Measurements from ENCODE around the gene GALNT2.

The GALNT2 gene

GRCh38 chr1:230032516-230033281 lies 34.3 kb upstream of the GALNT2 start:
- Histone ChIP-seq H3K4me3 (ENCODE audit: low read length) (no peak overlapping the region), H3K27me3 (ENCODE audit: insufficient read depth, low read length, poor library complexity) (no peaks in the 10 kb centered on the region), H2BK15ac (replicated peaks; ENCODE audit: low read depth) (no peak overlapping the region), H3K4ac (ENCODE audit: low read depth, low read length) (no peak overlapping the region), H3K36me3 (ENCODE audit: control insufficient read depth, insufficient read depth, low read length) (no peaks in the 10 kb centered on the region), H3K79me1 (ENCODE audit: low read length) (no peaks in the 10 kb centered on the region), H3K18ac (ENCODE audit: low read length) (no peak overlapping the region), H3K79me2 (ENCODE audit: control insufficient read depth, insufficient read depth, low read length) (no peaks in the 10 kb centered on the region), H2BK120ac (ENCODE audit: low read depth, low read length) (no peak overlapping the region), H3K4me1 (ENCODE audit: control insufficient read depth, low read depth, low read length) (no peaks in the 10 kb centered on the region), H3K56ac (ENCODE audit: low read length) (no peak overlapping the region), H3K4me2 (ENCODE audit: low read length) (no peak overlapping the region), H4K8ac (ENCODE audit: low read depth, low read length) (no peak overlapping the region), H3K27ac (ENCODE audit: low read depth, low read length) (no peak overlapping the region), H2AK5ac (ENCODE audit: low read length) (no peak overlapping the region), H3K23ac (ENCODE audit: low read length) (no peak overlapping the region), H2BK5ac (ENCODE audit: low read length) (no peak overlapping the region), H3K9ac (ENCODE audit: low read length) (no peak overlapping the region), H4K5ac (ENCODE audit: low read length) (no peak overlapping the region)
- DNase-seq, result no peak
- WGBS (ENCODE audit: extremely low coverage, insufficient coverage, low lambda C conversion rate), result no CpG with 5 or more reads among the region's 6 CpGs

- no peak overlapping the region for H2BK5ac ChIP-seq (ENCODE audit: low read length)
- no peak overlapping the region for H3K4me3 ChIP-seq (ENCODE audit: low read length)
- H3K36me3 ChIP-seq (ENCODE audit: control insufficient read depth, insufficient read depth, low read length), result no peaks in the 10 kb centered on the region
- no peak for DNase-seq
- H3K23ac ChIP-seq (ENCODE audit: low read length), result no peak overlapping the region
- H3K79me1 ChIP-seq (ENCODE audit: low read length), result no peaks in the 10 kb centered on the region
- H3K4ac ChIP-seq (ENCODE audit: low read depth, low read length), result no peak overlapping the region
- no peak overlapping the region for H3K9ac ChIP-seq (ENCODE audit: low read length)
- H2BK15ac ChIP-seq (replicated peaks; ENCODE audit: low read depth), result no peak overlapping the region
- WGBS (ENCODE audit: extremely low coverage, insufficient coverage, low lambda C conversion rate), result no CpG with 5 or more reads among the region's 3 CpGs
- H4K8ac ChIP-seq (ENCODE audit: low read depth, low read length), result no peak overlapping the region
- H3K27ac ChIP-seq (ENCODE audit: low read depth, low read length), result no peak overlapping the region
- no peaks in the 10 kb centered on the region for H3K27me3 ChIP-seq (ENCODE audit: insufficient read depth, low read length, poor library complexity)
- H3K18ac ChIP-seq (ENCODE audit: low read length), result no peak overlapping the region
- H4K5ac ChIP-seq (ENCODE audit: low read length), result no peak overlapping the region
- H3K79me2 ChIP-seq (ENCODE audit: control insufficient read depth, insufficient read depth, low read length), result no peaks in the 10 kb centered on the region
- H2AK5ac ChIP-seq (ENCODE audit: low read length), result no peak overlapping the region
- H2BK120ac ChIP-seq (ENCODE audit: low read depth, low read length), result no peak overlapping the region
- no peaks in the 10 kb centered on the region for H3K4me1 ChIP-seq (ENCODE audit: control insufficient read depth, low read depth, low read length)
- H3K56ac ChIP-seq (ENCODE audit: low read length), result no peak overlapping the region
- no peak overlapping the region for H3K4me2 ChIP-seq (ENCODE audit: low read length)
These were observed 29.8 kb upstream of the GALNT2 start for GRCh38 chr1:230037261-230037660.

- Histone ChIP-seq H2BK120ac (ENCODE audit: low read depth, low read length) (no peak overlapping the region), H3K27me3 (ENCODE audit: insufficient read depth, low read length, poor library complexity) (no peaks in the 10 kb centered on the region), H3K9ac (ENCODE audit: low read length) (no peak overlapping the region), H3K4me3 (ENCODE audit: low read length) (no peak overlapping the region), H4K8ac (ENCODE audit: low read depth, low read length) (no peak overlapping the region), H3K4ac (ENCODE audit: low read depth, low read length) (no peak overlapping the region), H3K27ac (ENCODE audit: low read depth, low read length) (no peak overlapping the region), H2BK15ac (replicated peaks; ENCODE audit: low read depth) (no peak overlapping the region), H3K79me1 (ENCODE audit: low read length) (no peaks in the 10 kb centered on the region), H4K5ac (ENCODE audit: low read length) (no peak overlapping the region), H3K79me2 (ENCODE audit: control insufficient read depth, insufficient read depth, low read length) (no peaks in the 10 kb centered on the region), H3K56ac (ENCODE audit: low read length) (no peak overlapping the region), H3K4me1 (ENCODE audit: control insufficient read depth, low read depth, low read length) (no peaks in the 10 kb centered on the region), H3K18ac (ENCODE audit: low read length) (no peak overlapping the region), H2BK5ac (ENCODE audit: low read length) (no peak overlapping the region), H3K4me2 (ENCODE audit: low read length) (no peak overlapping the region), H3K23ac (ENCODE audit: low read length) (no peak overlapping the region), H2AK5ac (ENCODE audit: low read length) (no peak overlapping the region), H3K36me3 (ENCODE audit: control insufficient read depth, insufficient read depth, low read length) (no peaks in the 10 kb centered on the region)
- WGBS (ENCODE audit: extremely low coverage, insufficient coverage, low lambda C conversion rate), result no CpG with 5 or more reads among the region's 10 CpGs
- DNase-seq, result no peak
These were observed 26.6 kb upstream of the GALNT2 start for GRCh38 chr1:230040440-230040839.

- Histone ChIP-seq H4K5ac (ENCODE audit: low read length) (no peak overlapping the region), H3K27me3 (ENCODE audit: insufficient read depth, low read length, poor library complexity) (no peaks in the 10 kb centered on the region), H3K79me1 (ENCODE audit: low read length) (no peaks in the 10 kb centered on the region), H3K79me2 (ENCODE audit: control insufficient read depth, insufficient read depth, low read length) (no peaks in the 10 kb centered on the region), H3K4me3 (ENCODE audit: low read length) (no peak overlapping the region), H3K4me1 (ENCODE audit: control insufficient read depth, low read depth, low read length) (no peaks in the 10 kb centered on the region), H2BK15ac (replicated peaks; ENCODE audit: low read depth) (no peak overlapping the region), H3K36me3 (ENCODE audit: control insufficient read depth, insufficient read depth, low read length) (no peaks in the 10 kb centered on the region), H4K8ac (ENCODE audit: low read depth, low read length) (no peak overlapping the region), H2BK120ac (ENCODE audit: low read depth, low read length) (no peak overlapping the region), H2BK5ac (ENCODE audit: low read length) (no peak overlapping the region), H3K4ac (ENCODE audit: low read depth, low read length) (no peak overlapping the region), H3K27ac (ENCODE audit: low read depth, low read length) (no peak overlapping the region), H3K18ac (ENCODE audit: low read length) (no peak overlapping the region), H3K23ac (ENCODE audit: low read length) (no peak overlapping the region), H3K56ac (ENCODE audit: low read length) (no peak overlapping the region), H3K4me2 (ENCODE audit: low read length) (no peak overlapping the region), H3K9ac (ENCODE audit: low read length) (no peak overlapping the region), H2AK5ac (ENCODE audit: low read length) (no peak overlapping the region)
- DNase-seq, result no peak
- no CpG with 5 or more reads among the region's 3 CpGs for WGBS (ENCODE audit: extremely low coverage, insufficient coverage, low lambda C conversion rate)
These were observed 24.0 kb upstream of the GALNT2 start for GRCh38 chr1:230043081-230043480.

- Histone ChIP-seq H4K8ac (ENCODE audit: low read depth, low read length) (no peak overlapping the region), H2BK15ac (replicated peaks; ENCODE audit: low read depth) (no peak overlapping the region), H4K5ac (ENCODE audit: low read length) (no peak overlapping the region), H3K27ac (ENCODE audit: low read depth, low read length) (no peak overlapping the region), H2AK5ac (ENCODE audit: low read length) (no peak overlapping the region), H3K4me2 (ENCODE audit: low read length) (no peak overlapping the region), H3K9ac (ENCODE audit: low read length) (no peak overlapping the region), H3K56ac (ENCODE audit: low read length) (no peak overlapping the region), H3K4ac (ENCODE audit: low read depth, low read length) (no peak overlapping the region), H2BK120ac (ENCODE audit: low read depth, low read length) (no peak overlapping the region), H3K79me1 (ENCODE audit: low read length) (no peaks in the 10 kb centered on the region), H3K18ac (ENCODE audit: low read length) (no peak overlapping the region), H3K36me3 (ENCODE audit: control insufficient read depth, insufficient read depth, low read length) (no peaks in the 10 kb centered on the region), H2BK5ac (ENCODE audit: low read length) (no peak overlapping the region), H3K79me2 (ENCODE audit: control insufficient read depth, insufficient read depth, low read length) (no peaks in the 10 kb centered on the region), H3K23ac (ENCODE audit: low read length) (no peak overlapping the region), H3K4me3 (ENCODE audit: low read length) (no peak overlapping the region), H3K27me3 (ENCODE audit: insufficient read depth, low read length, poor library complexity) (no peaks in the 10 kb centered on the region), H3K4me1 (ENCODE audit: control insufficient read depth, low read depth, low read length) (no peaks in the 10 kb centered on the region)
- DNase-seq, result no peak
- no CpG with 5 or more reads among the region's 7 CpGs for WGBS (ENCODE audit: extremely low coverage, insufficient coverage, low lambda C conversion rate)
These were observed 22.3 kb upstream of the GALNT2 start for GRCh38 chr1:230044729-230045128.

All from mesendoderm (in vitro differentiated cells).